ENCODE data around the gene TRIM61. TPM values are rescaled to one million over a fixed set of nuclear protein-coding genes. Genes with fewer than 3 reads are reported as not detected.

TRIM61 gene
- total and polyA plus RNA-seq, 10 donors, result 0.52 to 1.8 (median 1.4) TPM; not detected in 1

- Histone ChIP-seq H3K4me1 (no peaks in the 10 kb centered on the region), H3K9me3 (no peaks in the 10 kb centered on the region), H3K4me3 (no peak overlapping the region), H3K27me3 (replicated peaks in 1 of 7) (peaks cover 0 to 3% (median 0%) of the 10 kb centered on the region in 7 donors), H3K27ac (no peak overlapping the region), H3K36me3 (no peaks in the 10 kb centered on the region)
- 70 to 87% (median 81%) methylated on average over 2 of the region's 2 CpGs for WGBS, 5 donors
- TF ChIP-seq POLR2A (IDR thresholded peaks at IDR 0.05), result no peak
- intact Hi-C loops (cut with DNase I; ENCODE audit: low total_unique reads), result no loop called here
- no peak for DNase-seq
These were observed 51.2 kb downstream of the TRIM61 start for GRCh38 chr4:164926301-164926700.

GRCh38 chr4:164924670-164925238 lies 52.7 kb downstream of the TRIM61 start:
- no peak for DNase-seq
- H3K4me1 ChIP-seq, result no peaks in the 10 kb centered on the region
- H3K9me3 ChIP-seq, result no peaks in the 10 kb centered on the region
- TF ChIP-seq POLR2A (IDR thresholded peaks at IDR 0.05), result no peak
- H3K27ac ChIP-seq, result no peak overlapping the region
- H3K27me3 ChIP-seq (replicated peaks in 1 of 7), result peaks cover 0 to 3% (median 0%) of the 10 kb centered on the region in 7 donors
- no peaks in the 10 kb centered on the region for H3K36me3 ChIP-seq
- WGBS, 5 donors, result 87 to 94% (median 90%) methylated on average over 3 of the region's 3 CpGs
- no peak overlapping the region for H3K4me3 ChIP-seq
- intact Hi-C loops (cut with DNase I; ENCODE audit: low total_unique reads), result no loop called here

GRCh38 chr4:164918956-164919355 lies 58.5 kb downstream of the TRIM61 start:
- TF ChIP-seq POLR2A (IDR thresholded peaks at IDR 0.05) (no peak), POLR2AphosphoS5 (IDR thresholded peaks at IDR 0.05) (no peak), CTCF (IDR thresholded peaks at IDR 0.05 in 8 of 11, conservative IDR thresholded peaks at IDR 0.05 in 3 of 11) (no peak)
- Histone ChIP-seq H3K36me3 (no peaks in the 10 kb centered on the region), H3K4me1 (no peaks in the 10 kb centered on the region), H3K4me3 (no peak overlapping the region), H3K27me3 (replicated peaks in 1 of 7) (peaks cover 0 to 3% (median 0%) of the 10 kb centered on the region in 7 donors), H3K9me3 (no peaks in the 10 kb centered on the region), H3K27ac (no peak overlapping the region)
- intact Hi-C loops (cut with DNase I; ENCODE audit: low total_unique reads), result no loop called here
- no peak for DNase-seq
- WGBS, 5 donors, result 64 to 89% (median 74%) methylated on average over 3 of the region's 3 CpGs

Small RNA genes lying within 50 kb of the gene (small RNA-seq; reads per million reads assigned to genes)
- gene AC106872.12, result 0 reads per million in 4 donors

Other genes with a start within 250 kb of the TRIM61 start
- gene SMIM31, start 223.5 kb downstream of the TRIM61 start, total RNA-seq, result not detected
- gene SMIM31, start 223.5 kb downstream of the TRIM61 start, polyA plus RNA-seq, result not detected
- gene APELA, start 100.5 kb downstream of the TRIM61 start, total RNA-seq, result not detected
- not detected for gene APELA, start 100.5 kb downstream of the TRIM61 start, polyA plus RNA-seq
- not detected for gene TRIM60, start 54.3 kb upstream of the TRIM61 start, total RNA-seq
- not detected for gene TRIM60, start 54.3 kb upstream of the TRIM61 start, polyA plus RNA-seq
- gene TRIM75, start 76.2 kb upstream of the TRIM61 start, total RNA-seq, result not detected
- not detected for gene TRIM75, start 76.2 kb upstream of the TRIM61 start, polyA plus RNA-seq
- gene TMEM192, start 135.2 kb upstream of the TRIM61 start, total RNA-seq, result 10 to 100 TPM; 12.3 to 19.1 (median 13.9) TPM
- gene TMEM192, start 135.2 kb upstream of the TRIM61 start, polyA plus RNA-seq, result 1 to 10 TPM; 4.3 to 6.8 (median 5.2) TPM
- 100 to 1,000 TPM in 1 of 7 donors, 10 to 100 TPM in 6; 29.7 to 102 (median 55.3) TPM for gene KLHL2, start 229.9 kb upstream of the TRIM61 start, total RNA-seq
- 10 to 100 TPM; 10.8 to 21.3 (median 14.1) TPM for gene KLHL2, start 229.9 kb upstream of the TRIM61 start, polyA plus RNA-seq

Data from spleen (tissue), 11 donors.